ENCODE measurements around the gene ACAD9. TPM values are rescaled to one million over a fixed set of nuclear protein-coding genes. Genes with fewer than 3 reads are reported as not detected.

ACAD9 gene
- total and polyA plus RNA-seq, 10 of the 15 experiments (the other 5 are each of a cell fraction or from before 2014, with no cell fraction given): 12.7 to 63.1 (median 43.7) TPM

GRCh38 chr3:128942161-128942952 lies 62.9 kb downstream of the ACAD9 start:
- H3K79me2 ChIP-seq (ENCODE audit: control insufficient read depth, insufficient read depth, low read length): no peaks in the 10 kb centered on the region
- H3K4me3 ChIP-seq: no peak overlapping the region
- ChIA-PET CTCF (interaction anchor here (1.4 kb wide), 1 partner anchor 28 kb away, joined by 4 read pairs; no protein-coding TSS in a partner anchor), SMC1A (ENCODE audit: uncharacterized antibody, unreplicated experiment) (interaction anchor here (0.6 kb wide), 1 partner anchor 452 kb away, joined by 4 read pairs; no protein-coding TSS in a partner anchor), RAD21 (ENCODE audit: unreplicated experiment) (no interaction called here), POLR2A (interaction anchor here (0.5 kb wide), 1 partner anchor 288 kb away, joined by 3 read pairs; no protein-coding TSS in a partner anchor)
- in situ Hi-C loops (cut with MboI): no loop called here
- H3K9ac ChIP-seq (ENCODE audit: control insufficient read depth, insufficient read depth, low read length): no peak overlapping the region
- no peak overlapping the region for H2AFZ ChIP-seq (ENCODE audit: control insufficient read depth, low read depth, low read length)
- no peaks in the 10 kb centered on the region; a peak in 2 of 4 replicates for H3K27me3 ChIP-seq (replicated peaks in 1 of 2; ENCODE audit: control insufficient read depth in 2 of 2, insufficient read depth in 2 of 2, low read length in 1 of 2)
- WGBS (ENCODE audit: insufficient coverage, insufficient replicate concordance, low lambda C conversion rate, missing lambda C conversion rate): 34% methylated on average over 14 of the region's 15 CpGs
- H3K27ac ChIP-seq (ENCODE audit: control insufficient read depth, insufficient read depth): no peak overlapping the region
- H3K4me2 ChIP-seq (ENCODE audit: control insufficient read depth, insufficient read depth): no peak overlapping the region
- no peak for FAIRE-seq
- intact Hi-C loops (cut with micrococcal nuclease; ENCODE audit: unreplicated experiment): no loop called here
- no peaks in the 10 kb centered on the region for H4K20me1 ChIP-seq (ENCODE audit: control insufficient read depth, insufficient read depth)
- no peaks in the 10 kb centered on the region for H3K4me1 ChIP-seq (ENCODE audit: control insufficient read depth, insufficient read depth, low read length)
- no TSS peak for BruUV-seq (replicated peaks)
- H3K9me3 ChIP-seq (replicated peaks; ENCODE audit: control insufficient read depth, insufficient read depth, low read length): no peaks in the 10 kb centered on the region
- ATAC-seq: no peak
- no peak for DNase-seq (ENCODE audit: low read depth, low spot score)
- H3K36me3 ChIP-seq (ENCODE audit: control insufficient read depth in 2 of 2, insufficient read depth in 2 of 2, low read length in 1 of 2): no peaks in the 10 kb centered on the region
- TF ChIP-seq BCL11A (IDR thresholded peaks at IDR 0.05; ENCODE audit: low read depth, low read length) (no peak), WRNIP1 (IDR thresholded peaks at IDR 0.05; ENCODE audit: borderline replicate concordance, low read depth, low read length) (no peak), USF1 (IDR thresholded peaks at IDR 0.05; ENCODE audit: borderline replicate concordance, extremely low read length, insufficient read depth, low read depth, low read length) (no peak), CHD1 (IDR thresholded peaks at IDR 0.05; ENCODE audit: low read depth, low read length) (no peak), FOXK2 (IDR thresholded peaks at IDR 0.05) (no peak), EP300 (IDR thresholded peaks at IDR 0.05; ENCODE audit: borderline replicate concordance in 1 of 2, control insufficient read depth in 1 of 2, low read depth in 2 of 2, low read length in 2 of 2) (no peak), KAT2A (conservative IDR thresholded peaks at IDR 0.05; ENCODE audit: control insufficient read depth, low read depth, low read length) (no peak), PRDM15 (CRISPR knock-in tag; IDR thresholded peaks at IDR 0.05) (no peak), ZNF24 (IDR thresholded peaks at IDR 0.05) (no peak), CHD2 (IDR thresholded peaks at IDR 0.05; ENCODE audit: borderline replicate concordance, low read depth, low read length) (no peak), TCF12 (IDR thresholded peaks at IDR 0.05; ENCODE audit: low read depth, low read length) (no peak), CTCF (IDR thresholded peaks at IDR 0.05 in 2 of 3, conservative IDR thresholded peaks at IDR 0.05 in 1 of 3; ENCODE audit: control insufficient read depth in 2 of 3, extremely low read depth in 1 of 3, insufficient read depth in 1 of 3, low read depth in 3 of 3, low read length in 3 of 3) (no peak), CBX3 (IDR thresholded peaks at IDR 0.05; ENCODE audit: borderline replicate concordance, low read depth) (no peak), RB1 (IDR thresholded peaks at IDR 0.05; ENCODE audit: borderline replicate concordance) (no peak), MYC (IDR thresholded peaks at IDR 0.05; ENCODE audit: insufficient read depth, insufficient read length, insufficient replicate concordance, low read length, severe bottlenecking) (no peak), MTA2 (IDR thresholded peaks at IDR 0.05; ENCODE audit: low read depth) (no peak), NFXL1 (IDR thresholded peaks at IDR 0.05; ENCODE audit: borderline replicate concordance) (no peak)

Data from GM12878 (cell line).